NCI-H146 treated with DMSO at 0.1 percent for 48 hours (cell line): ENCODE measurements around the gene ARHGEF4.

Source experiments
- DNase-seq: peaks from one replicate; lab custom pipeline; 2025; ENCODE audit not compliant: unreplicated experiment; lab: John Stamatoyannopoulos, UW

Gene ARHGEF4, protein sequence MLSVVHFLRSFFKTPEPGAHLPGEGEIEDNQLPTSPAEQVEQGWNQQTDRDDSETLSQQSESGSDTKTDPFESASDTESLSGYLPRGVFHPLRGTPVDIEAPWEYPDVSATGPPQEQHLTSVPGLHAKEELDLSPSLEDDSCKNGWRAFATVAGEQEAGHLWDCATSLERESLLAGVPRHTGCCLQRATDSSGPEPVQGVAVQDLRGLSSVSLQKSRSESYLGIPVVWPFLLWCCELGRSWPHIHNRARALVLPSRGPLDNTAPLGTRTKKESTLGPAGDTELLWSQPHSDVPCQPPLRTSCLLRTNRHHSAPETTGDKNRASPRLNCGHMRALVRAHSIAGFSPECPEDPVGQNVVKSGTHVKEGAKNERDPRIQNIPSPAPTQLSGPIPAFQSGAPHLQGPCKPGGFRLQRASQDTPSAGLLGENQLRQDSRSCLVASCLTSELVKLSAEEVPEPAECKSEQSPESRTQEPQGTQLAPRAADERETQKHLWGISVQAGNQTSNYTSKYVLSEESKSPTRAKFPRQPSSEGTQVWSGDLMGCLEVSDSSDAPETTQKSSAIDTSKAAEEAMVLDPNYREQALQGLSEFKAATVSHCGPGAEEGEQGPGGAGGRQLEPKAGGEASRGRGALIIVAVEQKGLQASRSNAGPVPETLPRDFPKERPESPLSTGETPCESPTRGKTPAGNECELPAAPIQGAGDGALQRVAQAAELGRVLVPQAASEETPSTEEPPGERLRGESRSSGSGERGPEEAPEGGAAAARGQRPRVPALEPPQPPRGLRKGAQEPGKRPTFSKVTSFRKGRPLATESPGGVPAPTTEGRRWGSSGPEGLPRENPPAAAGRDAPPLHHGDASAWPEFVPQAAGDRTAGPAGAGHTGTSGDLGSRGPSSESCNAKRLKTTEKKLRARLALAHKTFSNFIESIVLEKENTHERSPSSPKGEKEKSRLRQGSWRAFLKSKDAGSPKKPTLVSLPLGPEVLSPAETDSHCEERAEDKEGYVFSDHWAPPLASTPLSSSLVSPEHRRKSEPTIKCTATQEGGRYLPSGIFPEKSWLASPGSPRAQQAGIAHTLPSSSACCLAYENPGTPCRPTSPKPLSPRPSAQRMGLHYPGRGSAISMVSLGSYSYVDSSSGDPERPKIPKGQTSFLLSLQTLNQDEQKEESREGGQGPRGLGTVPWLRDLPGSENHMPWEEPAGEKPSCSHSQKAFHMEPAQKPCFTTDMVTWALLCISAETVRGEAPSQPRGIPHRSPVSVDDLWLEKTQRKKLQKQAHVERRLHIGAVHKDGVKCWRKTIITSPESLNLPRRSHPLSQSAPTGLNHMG (N-terminal part only)

DNA sequence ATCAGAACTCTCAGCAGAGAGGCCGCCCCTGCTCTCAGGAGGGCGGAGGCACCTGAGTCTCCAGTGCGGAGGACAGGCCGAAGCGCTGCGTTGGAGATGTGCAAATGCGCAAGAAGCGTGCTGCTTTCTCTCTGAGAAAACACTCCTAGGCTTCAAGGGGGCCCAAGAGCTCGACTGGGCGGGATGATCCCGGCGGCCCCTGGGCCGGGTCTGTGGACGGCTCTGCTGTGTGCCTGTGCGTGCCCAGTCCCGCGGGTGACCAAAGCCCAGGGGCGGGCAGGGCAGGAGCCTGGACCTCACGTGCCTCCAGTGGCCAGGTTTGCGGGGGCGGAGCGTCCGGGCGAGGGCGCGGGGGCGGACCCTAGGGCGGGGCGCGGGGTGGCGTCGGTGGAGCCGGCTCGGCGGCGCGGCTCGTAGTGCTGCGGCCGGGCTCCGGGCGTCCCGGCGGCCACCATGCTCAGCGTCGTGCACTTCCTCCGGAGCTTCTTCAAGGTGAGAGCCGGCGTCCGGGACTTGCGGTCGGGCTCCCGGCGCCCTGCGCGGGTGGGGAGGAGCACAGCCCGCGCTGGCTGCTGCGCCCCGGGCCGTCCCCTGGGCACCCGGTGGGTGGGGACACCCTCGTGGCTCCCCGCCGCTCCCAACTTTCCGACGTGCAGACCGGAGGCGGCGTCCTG, at the start of gene ARHGEF4:
ARHGEF4 (plus strand) TSS at position 414 of the 674 bp plus-strand sequence; CDS start at position 454, 40 bp downstream.
- DNase-seq, result no peak

DNA sequence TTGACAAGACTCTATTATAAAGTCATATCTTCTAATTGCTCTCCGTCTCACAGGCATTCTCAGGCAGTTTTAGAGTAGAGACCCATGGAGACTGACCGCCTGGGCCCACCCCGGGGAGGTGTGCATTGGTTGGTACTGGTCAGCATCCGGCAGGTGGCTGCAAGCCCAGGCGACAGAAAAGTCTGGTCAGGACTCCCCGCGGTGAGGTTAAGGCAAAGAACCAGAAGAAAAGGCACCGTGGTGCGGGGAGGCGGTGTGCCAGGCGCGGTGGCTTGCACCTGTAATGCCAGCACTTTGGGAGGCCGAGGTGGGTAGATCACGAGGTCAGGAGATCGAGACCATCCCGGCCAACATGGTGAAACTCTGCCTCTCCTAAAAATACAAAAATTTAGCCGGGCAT, 48.9 kb upstream of the ARHGEF4 start:
- DNase-seq, result peak; percentile 50

DNA sequence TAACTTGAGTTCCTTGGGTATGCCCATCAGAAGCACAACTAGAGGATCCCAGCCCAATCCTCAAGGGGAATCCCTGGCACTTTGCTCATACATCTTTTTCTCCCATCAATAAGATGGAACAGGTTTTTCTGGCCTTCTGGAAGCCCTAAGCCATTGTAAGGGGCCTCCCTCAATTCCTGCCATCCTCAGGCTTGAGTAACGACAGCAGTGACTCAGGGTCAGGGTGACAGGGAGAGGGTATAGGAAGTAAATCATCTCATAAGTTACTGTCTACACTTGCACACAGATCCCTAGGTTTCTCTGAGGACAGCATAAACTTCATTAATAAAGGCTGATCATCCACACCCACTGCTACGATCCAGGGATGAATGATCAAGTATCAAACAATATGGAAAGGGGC, 46.4 kb upstream of the ARHGEF4 start:
- no peak for DNase-seq

DNA sequence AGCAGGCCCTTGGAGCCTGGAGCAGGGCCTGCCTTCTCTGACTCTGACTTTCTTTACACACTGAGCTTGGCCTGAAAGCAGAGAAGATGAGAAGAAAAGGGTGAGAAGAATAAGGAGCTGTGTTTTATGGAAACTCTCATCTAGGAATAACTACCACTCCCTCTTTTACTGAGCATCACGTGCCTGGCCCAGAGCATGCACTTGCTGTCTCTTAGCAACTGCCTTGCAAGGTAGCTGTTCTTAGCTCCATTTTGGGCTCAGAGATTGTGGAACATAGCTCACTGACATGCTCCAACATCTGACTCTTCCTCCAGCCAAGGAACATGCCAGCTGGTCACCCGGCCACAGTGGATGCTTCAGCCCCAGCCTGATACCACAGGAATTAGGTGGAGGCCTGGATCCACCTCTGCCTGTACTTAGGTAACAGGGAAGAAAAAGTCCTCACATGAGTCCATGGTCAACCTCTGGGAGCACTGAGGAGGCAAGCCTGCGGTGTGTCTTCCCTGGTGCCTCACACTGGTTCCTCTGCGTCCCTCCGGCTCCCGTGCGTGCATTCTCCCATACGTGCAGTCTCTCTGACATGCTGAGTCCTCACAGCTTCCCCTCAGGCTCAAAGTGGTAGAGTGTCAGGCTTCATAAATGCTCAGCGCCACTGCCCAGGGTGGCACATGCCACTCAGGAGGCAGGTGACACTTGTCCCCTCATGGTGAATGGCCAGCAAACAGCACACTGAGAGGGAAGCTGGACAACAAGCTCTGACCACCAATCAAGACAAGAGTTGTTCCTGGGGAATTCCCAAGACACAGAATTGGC, 45.7 kb upstream of the ARHGEF4 start:
- DNase-seq, result no peak

DNA sequence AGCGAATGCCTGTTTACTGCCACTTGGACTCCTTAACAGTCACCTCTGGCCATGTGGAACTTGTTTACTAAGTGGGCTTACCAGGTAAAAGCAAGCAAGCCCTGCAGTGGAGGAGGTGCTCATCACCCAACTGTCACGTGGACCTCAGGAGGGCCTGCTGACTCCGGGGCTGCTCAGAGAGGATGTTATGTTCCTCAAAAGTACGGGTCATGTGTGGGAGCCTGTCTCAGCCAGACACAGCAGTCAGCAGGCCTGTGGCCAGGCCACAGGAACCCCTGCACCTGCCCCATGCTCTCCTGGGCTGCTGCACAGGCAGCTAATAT, 45.1 kb upstream of the ARHGEF4 start:
- no peak for DNase-seq

DNA sequence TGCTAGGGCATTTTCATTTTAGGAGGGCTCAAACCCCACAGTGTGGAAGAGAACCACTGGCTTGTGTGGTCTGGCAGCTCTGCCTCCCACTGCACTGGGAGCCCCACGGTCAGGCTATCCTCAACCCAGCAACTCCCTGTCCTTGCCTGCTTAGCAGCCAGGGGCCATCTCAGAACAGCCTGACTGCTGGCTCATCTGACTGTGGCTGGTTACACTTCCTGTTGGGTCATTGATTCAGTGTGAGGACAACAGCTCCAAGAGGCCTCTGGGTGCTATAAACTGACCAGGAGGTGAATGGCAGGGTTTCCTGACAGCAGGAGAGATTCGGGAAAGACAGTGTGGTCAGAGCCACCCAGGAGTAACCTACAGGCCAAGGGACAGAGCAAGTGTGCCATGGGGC, 41.3 kb upstream of the ARHGEF4 start:
- no peak for DNase-seq

DNA sequence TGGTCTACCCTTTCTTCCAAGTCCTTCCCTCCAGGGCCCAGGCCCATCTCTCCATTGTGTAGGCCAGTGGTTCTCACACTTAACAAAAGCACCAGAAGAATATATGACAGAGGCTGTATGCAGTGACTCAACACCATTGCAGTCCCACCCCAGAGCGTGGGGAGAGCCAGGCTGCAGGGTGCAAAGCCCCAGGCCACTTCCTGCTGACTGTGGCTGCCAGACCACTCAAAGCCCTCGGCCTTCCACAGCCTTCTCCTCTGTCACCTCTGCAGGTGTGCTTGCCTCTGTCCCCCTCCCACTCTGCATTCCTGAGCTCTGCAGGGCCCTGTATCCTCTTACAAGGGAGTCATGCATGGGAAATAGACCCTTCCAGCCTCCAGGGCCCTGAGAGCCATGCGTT, 40.4 kb upstream of the ARHGEF4 start:
- DNase-seq, result no peak

DNA sequence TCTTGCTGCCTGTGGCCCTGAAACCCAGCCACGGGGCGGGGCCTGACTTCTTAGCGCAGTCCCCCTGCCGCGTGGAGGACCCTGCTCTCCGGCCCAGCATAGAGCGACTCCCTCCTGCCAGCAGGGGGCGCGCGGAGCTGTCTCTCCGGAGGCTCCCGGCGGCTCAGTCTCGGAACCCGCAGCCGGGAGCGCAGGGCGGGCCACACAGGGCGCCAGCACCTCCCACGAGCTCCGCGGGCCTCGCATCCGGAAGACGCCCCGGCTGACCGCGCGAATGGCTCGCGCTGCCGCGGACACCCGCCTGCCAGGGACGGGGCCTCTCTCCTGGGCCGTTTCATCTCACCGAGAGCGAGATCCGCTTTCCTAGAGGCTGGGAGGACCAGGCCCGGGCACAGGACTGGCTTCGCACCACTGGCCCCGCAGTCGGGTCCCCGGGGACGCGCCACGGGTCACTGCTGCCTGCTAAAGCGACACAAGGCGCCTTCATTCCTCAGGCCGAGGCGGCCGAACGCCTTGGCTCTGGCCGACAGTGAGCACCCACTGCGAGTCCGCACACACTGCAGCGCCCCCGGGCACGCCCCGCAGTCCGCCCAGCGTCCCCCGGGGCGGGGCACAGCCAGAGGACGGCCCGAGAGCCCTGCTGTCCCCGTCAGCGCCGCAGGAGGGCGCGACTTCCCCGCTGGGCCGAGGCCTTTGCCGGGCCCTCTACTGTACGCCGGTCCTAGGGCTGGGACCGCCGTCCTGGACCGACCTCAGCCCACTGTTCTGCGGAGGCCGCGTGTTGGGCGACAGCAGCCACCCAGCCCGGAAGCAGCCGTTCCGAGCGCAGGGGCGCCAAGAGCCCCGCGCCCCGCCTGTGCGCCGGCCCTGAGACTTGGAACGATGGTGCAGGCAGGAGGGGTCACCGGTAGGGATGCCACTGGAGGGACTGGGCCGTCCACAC, 39.0 kb upstream of the ARHGEF4 start:
- peak; percentile 78 for DNase-seq

DNA sequence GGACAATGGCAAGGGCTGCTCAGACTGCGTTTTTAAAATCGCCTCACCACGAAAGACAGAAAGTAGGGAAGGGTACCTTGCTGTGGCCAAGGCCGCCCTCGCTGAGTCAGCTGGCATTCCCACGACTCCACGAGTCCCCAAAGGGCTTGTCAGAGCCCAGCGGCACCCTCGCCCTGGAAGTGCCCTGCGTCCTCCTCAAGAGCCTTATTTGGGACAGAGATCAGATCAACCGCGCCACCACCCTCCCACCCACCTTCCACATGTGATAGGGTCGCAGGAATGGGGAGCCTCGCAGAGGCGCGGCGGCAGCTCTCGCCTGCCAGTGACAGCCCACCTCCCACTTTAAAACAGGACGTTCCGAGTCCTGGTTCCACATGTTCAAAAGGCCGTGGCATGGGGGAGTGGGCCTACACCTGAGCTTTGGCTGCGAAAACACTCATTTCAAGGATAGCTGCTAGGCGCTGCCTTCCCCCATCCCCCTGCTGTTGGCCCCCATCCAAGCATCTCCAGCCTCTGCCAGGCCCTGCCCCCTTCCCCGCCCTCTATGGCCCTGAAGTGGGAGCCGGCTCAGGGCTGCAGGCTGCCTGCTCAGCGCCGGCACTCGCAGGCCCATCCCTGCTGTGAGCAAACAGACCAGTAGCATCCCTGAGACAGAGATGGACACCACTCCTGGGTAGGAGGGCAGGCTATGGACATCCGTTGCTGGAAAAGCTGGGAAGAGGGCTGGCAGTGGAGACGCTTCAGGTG, 38.1 kb upstream of the ARHGEF4 start:
- DNase-seq, result peak; percentile 81

DNA sequence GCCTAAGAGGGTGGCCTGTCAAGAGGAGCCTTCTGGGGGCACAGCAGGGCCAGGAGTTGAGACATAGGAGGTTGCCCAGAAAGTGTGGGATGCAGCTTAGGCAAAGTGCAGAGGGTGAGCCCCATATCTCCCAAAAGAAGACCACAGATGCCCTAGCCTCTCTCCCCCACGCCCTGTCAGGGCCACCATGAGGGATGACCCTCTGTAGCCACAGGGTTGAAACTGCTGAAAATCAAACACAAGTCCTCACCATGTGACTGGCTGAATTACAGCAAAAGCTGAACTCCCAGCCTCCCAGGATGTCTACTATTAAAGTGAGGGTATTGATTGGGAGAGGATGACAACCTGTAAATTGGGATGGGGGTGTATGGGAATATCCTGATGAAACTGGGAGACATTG, 37.4 kb upstream of the ARHGEF4 start:
- no peak for DNase-seq

DNA sequence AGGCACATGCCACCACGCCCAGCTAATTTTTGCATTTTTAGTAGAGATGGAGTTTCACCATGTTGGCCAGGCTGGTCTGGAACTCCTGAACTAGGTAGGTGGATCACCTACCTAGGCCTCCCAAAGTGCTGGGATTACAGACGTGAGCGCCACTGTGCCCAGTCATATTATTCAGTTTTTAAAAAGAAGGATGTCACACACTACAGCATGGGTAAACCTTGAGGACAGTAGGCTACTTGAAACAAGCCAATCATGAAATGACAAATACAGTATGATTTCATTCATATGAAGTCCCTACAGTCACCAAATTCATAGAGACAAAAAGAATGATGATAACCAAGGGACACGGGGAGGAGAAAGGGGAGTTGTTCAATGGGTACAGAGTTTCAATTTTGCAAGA, 31.1 kb upstream of the ARHGEF4 start:
- DNase-seq, result no peak

DNA sequence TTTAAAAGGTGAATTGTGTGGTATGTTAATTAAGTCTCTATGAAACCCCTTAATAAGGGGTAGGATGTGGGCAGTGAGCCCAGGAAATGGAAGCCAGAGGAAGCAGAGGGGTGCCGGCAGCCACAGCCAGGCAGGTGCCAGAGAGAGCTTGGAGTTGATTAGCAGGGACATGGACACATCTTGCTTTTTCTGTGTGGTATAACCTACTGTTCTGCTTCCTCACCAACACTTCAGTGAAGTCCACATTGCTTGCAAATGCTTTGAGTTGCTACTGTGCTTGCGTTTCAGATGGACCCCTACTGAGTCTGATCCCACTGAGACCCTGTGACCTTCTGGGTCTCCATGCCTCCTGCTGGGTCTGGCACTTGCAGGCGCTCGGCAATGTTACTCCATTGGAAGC, 30.3 kb upstream of the ARHGEF4 start:
- DNase-seq, result peak; percentile 6

DNA sequence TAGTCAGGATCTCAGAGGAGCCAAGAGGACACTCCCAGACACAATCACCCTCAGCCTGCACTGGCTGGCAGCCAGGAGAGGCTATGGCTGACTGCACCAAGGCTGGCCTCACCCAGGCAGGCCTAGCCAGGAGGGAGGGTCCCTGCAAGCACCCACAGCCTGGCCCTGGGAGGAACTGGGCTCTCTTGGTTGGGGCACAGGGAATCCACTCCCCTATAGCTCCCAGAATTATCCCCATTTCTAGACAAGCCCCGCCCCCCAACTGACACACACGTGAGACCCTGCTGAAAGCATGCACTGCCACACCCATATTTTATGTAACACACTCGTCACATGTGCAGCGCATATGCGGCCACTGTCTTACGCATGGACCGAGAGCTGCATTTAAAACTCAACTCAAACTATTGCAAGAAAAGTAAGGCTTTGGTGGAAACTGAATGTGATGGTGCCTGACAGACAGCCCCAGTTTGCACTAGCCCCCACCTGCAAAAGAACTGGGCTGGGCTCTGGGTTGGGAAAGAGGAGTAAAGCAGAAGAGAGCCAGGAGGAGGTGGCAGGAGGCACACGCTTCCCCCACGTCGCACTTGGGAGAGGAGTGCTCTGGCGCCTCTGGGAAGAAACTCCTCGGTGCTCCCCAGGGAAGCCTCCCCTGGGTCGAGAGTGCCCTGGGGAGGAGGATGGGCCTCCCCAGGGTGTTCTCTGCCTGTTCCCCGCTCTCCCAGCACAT, 28.9 kb upstream of the ARHGEF4 start:
- no peak for DNase-seq

DNA sequence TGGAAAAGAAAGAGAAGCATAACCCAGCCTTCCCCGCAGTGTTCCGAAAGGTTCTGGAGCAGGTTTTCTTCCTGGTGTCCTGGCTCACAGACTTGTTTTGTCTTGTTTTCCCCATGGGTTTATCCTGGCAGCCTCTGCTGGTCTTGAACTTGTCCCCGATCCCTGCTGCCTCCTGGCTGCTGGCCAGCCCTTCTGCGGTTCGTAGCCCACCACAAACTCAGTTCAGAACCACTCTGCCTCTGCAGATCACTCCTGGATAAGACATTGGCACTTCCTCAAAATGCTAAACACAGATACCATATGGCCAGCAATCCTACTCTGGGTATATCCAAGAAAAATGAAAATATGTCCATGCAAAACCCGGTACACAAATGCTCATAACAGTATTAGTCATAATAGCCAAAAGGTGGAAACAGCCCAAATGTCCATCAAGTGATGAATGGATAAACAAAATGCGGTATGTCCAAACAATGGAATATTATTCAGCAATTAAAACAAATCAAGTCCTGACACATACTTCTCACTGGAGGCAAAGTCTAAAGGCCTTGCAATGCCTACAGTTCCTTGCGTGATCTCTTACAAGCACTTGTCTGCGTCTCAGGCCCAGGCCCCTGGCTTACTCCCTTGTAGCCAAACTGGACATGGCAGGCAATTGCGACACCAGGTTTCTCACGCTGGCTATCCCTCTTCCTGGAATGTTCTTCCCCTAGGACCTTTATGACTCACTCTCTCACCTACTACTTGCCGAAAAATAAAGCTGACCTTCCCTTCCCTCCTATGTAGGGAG, 28.0 kb upstream of the ARHGEF4 start:
- no peak for DNase-seq

DNA sequence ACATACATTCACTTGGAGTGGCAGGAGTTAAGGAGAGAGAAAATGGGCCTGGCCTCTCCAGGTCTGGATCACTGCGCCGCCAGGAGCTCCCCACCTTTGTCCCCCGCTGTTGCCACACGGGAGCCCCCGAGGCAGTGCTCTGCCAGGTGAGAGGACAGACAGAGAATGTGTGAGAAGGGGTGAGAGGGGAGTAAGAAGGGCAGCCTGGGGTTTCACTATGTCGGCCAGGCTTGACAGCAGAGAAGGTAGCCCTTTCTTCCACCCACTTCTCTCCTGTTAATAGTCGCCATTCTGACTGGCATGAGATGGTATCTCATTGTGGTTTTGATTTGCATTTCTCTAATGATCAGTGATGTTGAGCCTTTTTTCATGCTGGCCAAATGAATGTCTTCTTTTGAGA, 26.2 kb upstream of the ARHGEF4 start:
- no peak for DNase-seq

DNA sequence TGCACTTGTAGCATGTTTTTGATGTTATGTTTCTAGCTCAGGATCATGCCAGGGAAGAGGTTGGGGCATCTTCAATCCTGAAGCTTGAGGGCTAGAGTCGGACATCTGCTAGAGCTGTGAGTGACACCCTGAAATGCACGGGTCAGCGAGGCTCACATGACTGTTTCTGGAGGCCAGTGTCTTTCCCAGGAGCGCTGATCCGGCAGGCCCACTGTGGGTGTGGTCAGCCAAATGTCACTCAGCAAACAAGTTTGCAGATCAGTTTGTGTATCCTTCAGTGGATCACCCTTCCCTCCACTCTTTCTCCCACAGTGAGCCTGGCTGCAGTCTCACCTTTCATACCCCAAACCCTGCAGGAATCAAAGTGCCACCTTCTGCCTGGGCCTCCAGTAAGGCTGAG, 23.0 kb upstream of the ARHGEF4 start:
- no peak for DNase-seq
